ENCODE data around the gene CTNNA1.

- TF ChIP-seq CTCF (IDR thresholded peaks at IDR 0.05; ENCODE audit: insufficient read depth, low read length, poor library complexity, severe bottlenecking) (peak; percentile 16), EZH2phosphoT487 (conservative IDR thresholded peaks at IDR 0.05; ENCODE audit: low read length) (no peak)
Measured at GRCh38 chr5:138725153-138725817, 27.9 kb upstream of the CTNNA1 start.

All from SU-DHL-6 (cell line).